Measurements from ENCODE around the gene FSD1L.

The FSD1L gene

DNA sequence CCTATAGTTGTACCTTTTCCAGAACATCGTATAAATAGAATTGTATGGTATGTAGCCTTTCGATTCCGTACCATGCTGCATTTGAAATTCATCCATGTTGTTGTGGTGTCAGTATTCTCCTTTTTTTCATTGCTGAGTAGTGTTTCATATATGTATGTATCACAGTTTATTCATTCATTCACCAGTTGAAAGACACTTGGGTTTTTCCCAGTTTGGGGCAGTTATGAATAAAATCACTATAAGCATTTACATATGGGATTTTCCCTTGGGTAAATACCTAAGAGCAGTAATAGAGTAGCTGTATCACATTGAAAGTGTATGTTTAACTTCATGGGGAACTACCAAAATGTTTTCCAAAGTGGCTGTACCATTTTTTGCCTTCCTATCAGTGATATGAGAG lies 94.0 kb downstream of the FSD1L start:
- no peaks in the 10 kb centered on the region for H3K4me1 ChIP-seq (ENCODE audit: low read length)
- no peaks in the 10 kb centered on the region for H3K79me2 ChIP-seq (ENCODE audit: low read length)
- TF ChIP-seq, protein P1, sequence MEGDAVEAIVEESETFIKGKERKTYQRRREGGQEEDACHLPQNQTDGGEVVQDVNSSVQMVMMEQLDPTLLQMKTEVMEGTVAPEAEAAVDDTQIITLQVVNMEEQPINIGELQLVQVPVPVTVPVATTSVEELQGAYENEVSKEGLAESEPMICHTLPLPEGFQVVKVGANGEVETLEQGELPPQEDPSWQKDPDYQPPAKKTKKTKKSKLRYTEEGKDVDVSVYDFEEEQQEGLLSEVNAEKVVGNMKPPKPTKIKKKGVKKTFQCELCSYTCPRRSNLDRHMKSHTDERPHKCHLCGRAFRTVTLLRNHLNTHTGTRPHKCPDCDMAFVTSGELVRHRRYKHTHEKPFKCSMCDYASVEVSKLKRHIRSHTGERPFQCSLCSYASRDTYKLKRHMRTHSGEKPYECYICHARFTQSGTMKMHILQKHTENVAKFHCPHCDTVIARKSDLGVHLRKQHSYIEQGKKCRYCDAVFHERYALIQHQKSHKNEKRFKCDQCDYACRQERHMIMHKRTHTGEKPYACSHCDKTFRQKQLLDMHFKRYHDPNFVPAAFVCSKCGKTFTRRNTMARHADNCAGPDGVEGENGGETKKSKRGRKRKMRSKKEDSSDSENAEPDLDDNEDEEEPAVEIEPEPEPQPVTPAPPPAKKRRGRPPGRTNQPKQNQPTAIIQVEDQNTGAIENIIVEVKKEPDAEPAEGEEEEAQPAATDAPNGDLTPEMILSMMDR (IDR thresholded peaks at IDR 0.05; ENCODE audit: low read length), result no peak
- TF ChIP-seq EZH2phosphoT487 (IDR thresholded peaks at IDR 0.05; ENCODE audit: low read length), result no peak
- no peak for TF ChIP-seq EZH2 (optimal IDR thresholded peaks at IDR 0.05; ENCODE audit: low read depth, low read length)
- no peak overlapping the region for H3K9ac ChIP-seq (ENCODE audit: low read length)
- H3K27me3 ChIP-seq (replicated peaks; ENCODE audit: insufficient read depth, low read length), result no peaks in the 10 kb centered on the region
- H3K4me3 ChIP-seq (ENCODE audit: low read length), result no peak overlapping the region
- no peaks in the 10 kb centered on the region for H3K36me3 ChIP-seq (replicated peaks; ENCODE audit: insufficient read depth, low read length)
- H3K9me2 ChIP-seq (replicated peaks; ENCODE audit: insufficient read depth, low read length), result no peaks in the 10 kb centered on the region
- H3K27ac ChIP-seq (ENCODE audit: low read length), result no peak overlapping the region
- no peaks in the 10 kb centered on the region for H3K9me3 ChIP-seq (replicated peaks; ENCODE audit: insufficient read depth, low read length)
- DNase-seq, result no peak
- H2AFZ ChIP-seq (ENCODE audit: low read length), result no peak overlapping the region
- H3F3A ChIP-seq (ENCODE audit: insufficient read depth, low read length), result no peaks in the 10 kb centered on the region
- H3K4me2 ChIP-seq (ENCODE audit: low read depth, low read length), result no peak overlapping the region
- H4K20me1 ChIP-seq (ENCODE audit: insufficient read depth, low read length), result no peaks in the 10 kb centered on the region

DNA sequence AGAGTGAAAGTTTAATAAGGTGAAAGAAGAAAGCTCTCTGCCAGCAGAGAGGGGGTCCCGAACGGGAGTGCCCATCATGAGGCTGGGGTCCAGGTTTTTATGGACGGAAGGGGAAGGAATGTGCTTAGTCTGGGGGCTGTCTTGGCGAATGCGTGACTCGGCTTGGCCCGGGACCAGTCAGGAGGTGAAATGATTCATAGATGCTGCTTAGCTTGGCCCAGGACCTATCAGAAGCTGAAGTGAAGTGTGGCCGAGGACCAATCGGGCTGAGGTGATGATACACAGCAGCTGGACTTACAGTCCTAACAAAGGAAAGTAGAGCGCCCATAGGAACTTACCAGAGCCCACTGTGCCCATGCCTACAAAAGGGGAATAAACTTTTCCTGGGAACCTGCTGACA lies 106.2 kb downstream of the FSD1L start:
- H2AFZ ChIP-seq (ENCODE audit: low read length), result no peak overlapping the region
- no peak overlapping the region for H3K4me3 ChIP-seq (ENCODE audit: low read length)
- no peak overlapping the region for H3K9ac ChIP-seq (ENCODE audit: low read length)
- no peaks in the 10 kb centered on the region for H3K9me3 ChIP-seq (replicated peaks; ENCODE audit: insufficient read depth, low read length)
- H3K36me3 ChIP-seq (replicated peaks; ENCODE audit: insufficient read depth, low read length), result no peaks in the 10 kb centered on the region
- H3K4me1 ChIP-seq (ENCODE audit: low read length), result no peaks in the 10 kb centered on the region
- no peak overlapping the region for H3K4me2 ChIP-seq (ENCODE audit: low read depth, low read length)
- TF ChIP-seq, protein P1 (IDR thresholded peaks at IDR 0.05; ENCODE audit: low read length), result no peak
- TF ChIP-seq EZH2phosphoT487 (IDR thresholded peaks at IDR 0.05; ENCODE audit: low read length) (no peak), EZH2 (optimal IDR thresholded peaks at IDR 0.05; ENCODE audit: low read depth, low read length) (no peak)
- H3K27ac ChIP-seq (ENCODE audit: low read length), result no peak overlapping the region
- no peaks in the 10 kb centered on the region for H4K20me1 ChIP-seq (ENCODE audit: insufficient read depth, low read length)
- H3F3A ChIP-seq (ENCODE audit: insufficient read depth, low read length), result no peaks in the 10 kb centered on the region
- H3K79me2 ChIP-seq (ENCODE audit: low read length), result 0 out of 2 replicates have a peak, but pooled peaks cover 2% of the 10 kb centered on the region
- H3K9me2 ChIP-seq (replicated peaks; ENCODE audit: insufficient read depth, low read length), result no peaks in the 10 kb centered on the region
- DNase-seq, result no peak
- H3K27me3 ChIP-seq (replicated peaks; ENCODE audit: insufficient read depth, low read length), result no peaks in the 10 kb centered on the region

DNA sequence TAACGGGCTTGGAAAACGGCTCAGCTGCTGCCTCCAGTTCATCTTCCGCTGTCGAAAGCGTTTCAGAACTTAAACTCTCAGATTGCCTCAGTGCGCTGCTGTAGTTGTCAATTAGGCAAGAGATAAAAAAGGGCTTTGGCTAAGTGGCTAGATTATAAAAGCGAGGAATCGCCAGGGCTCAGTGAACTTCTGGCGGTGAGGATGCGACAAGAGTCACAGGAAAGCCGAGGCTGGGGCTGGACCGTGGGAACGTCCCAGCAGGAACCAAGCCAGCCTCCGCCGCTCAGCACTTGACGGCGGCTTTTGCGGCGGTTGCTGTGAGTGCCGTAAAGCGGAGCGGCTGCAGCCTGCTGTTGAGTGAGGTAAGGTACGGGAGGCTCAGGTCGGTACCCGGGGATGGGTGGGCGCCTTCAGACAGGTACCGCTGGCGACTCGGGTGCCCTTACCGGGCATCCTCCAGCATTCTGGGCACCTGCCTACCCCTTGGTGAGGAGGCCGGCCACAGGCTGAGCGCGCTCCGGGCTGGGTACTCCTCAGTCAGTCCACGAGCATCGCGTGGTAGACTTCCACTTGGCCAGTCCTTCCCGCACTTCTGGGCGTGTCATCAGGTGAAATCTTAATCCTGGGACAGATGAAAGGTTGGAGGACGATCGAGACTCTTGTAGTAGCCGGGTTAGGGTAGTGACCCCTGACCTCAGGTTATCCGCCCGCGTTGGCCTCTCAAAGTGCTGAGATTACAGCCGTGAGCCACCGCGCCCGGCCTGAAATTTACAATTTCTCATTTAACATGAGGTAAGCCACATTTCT lies 110.2 kb downstream of the FSD1L start, which contains the start of gene FKTN:
Gene FKTN (plus strand): TSS at position 328 of the 807 bp plus-strand sequence. CDS start 16,902 bp downstream, outside the sequence.
- H3K9me2 ChIP-seq (replicated peaks; ENCODE audit: insufficient read depth, low read length), result no peaks in the 10 kb centered on the region
- TF ChIP-seq, protein P1 (IDR thresholded peaks at IDR 0.05; ENCODE audit: low read length), result no peak
- TF ChIP-seq EZH2 (optimal IDR thresholded peaks at IDR 0.05; ENCODE audit: low read depth, low read length) (no peak), EZH2phosphoT487 (IDR thresholded peaks at IDR 0.05; ENCODE audit: low read length) (no peak)
- H3K4me3 ChIP-seq (ENCODE audit: low read length), result peak within 1 kb of the TSS; percentile 88
- peak; percentile 84 for DNase-seq
- H4K20me1 ChIP-seq (ENCODE audit: insufficient read depth, low read length), result no peaks in the 10 kb centered on the region
- no peak within 1 kb of the TSS for H3K27ac ChIP-seq (ENCODE audit: low read length)
- H3K9me3 ChIP-seq (replicated peaks; ENCODE audit: insufficient read depth, low read length), result no peaks in the 10 kb centered on the region
- H3K9ac ChIP-seq (ENCODE audit: low read length), result peak within 1 kb of the TSS; percentile 45; the same call in 1 of the 2 replicates
- H3K27me3 ChIP-seq (replicated peaks; ENCODE audit: insufficient read depth, low read length), result no peaks in the 10 kb centered on the region
- 0 out of 2 replicates have a peak, but pooled peaks cover 3% of the 10 kb centered on the region for H3K79me2 ChIP-seq (ENCODE audit: low read length)
- peak within 1 kb of the TSS; percentile 87 for H2AFZ ChIP-seq (ENCODE audit: low read length)
- no peaks in the 10 kb centered on the region for H3K36me3 ChIP-seq (replicated peaks; ENCODE audit: insufficient read depth, low read length)
- peak within 1 kb of the TSS; percentile 76 for H3K4me2 ChIP-seq (ENCODE audit: low read depth, low read length)
- H3F3A ChIP-seq (ENCODE audit: insufficient read depth, low read length), result no peaks in the 10 kb centered on the region
- H3K4me1 ChIP-seq (ENCODE audit: low read length), result no peaks in the 10 kb centered on the region
